Vein endothelial cell (primary cell): ENCODE data around the gene NOXO1. TPM values are rescaled to one million over a fixed set of nuclear protein-coding genes. Genes with fewer than 3 reads are reported as not detected.

ENCODE experiments used
- small RNA-seq: library from RNA; depleted of rRNA; stranded (forward); fragments of <200 nt; gene quantifications from one replicate; pipeline ENCODE3, GENCODE V24; 2012
- total RNA-seq: library from RNA; depleted of rRNA; stranded (reverse); fragments of >200 nt; gene quantifications from 2 replicates; pipeline ENCODE4 v1.2.3, GENCODE V29; 2012

The NOXO1 gene
- 0.33 TPM in 1 of 2 replicates, not detected in the other for total RNA-seq

GRCh38 chr16:1981398-1981836 lies at the start of gene NOXO1:
NOXO1 (minus strand) TSS chr16:1981469; CDS start chr16:1981179, 290 bp downstream.

GRCh38 chr16:2026461-2027023 lies 45.3 kb upstream of the NOXO1 start, which contains the start of gene NHERF2:
NHERF2 (plus strand) TSS chr16:2026902; CDS start chr16:2027006, 104 bp downstream.

GRCh38 chr16:2019518-2019920 lies 38.2 kb upstream of the NOXO1 start, which contains the start of gene NPW:
NPW (plus strand) TSS chr16:2019785.

GRCh38 chr16:2009791-2010510 lies 28.7 kb upstream of the NOXO1 start, which contains the start of gene ZNF598:
ZNF598 (minus strand) TSS chr16:2009821.

GRCh38 chr16:1989209-1990100 lies 8.2 kb upstream of the NOXO1 start, which contains the start of gene SYNGR3:
SYNGR3 (plus strand) TSS chr16:1989970; CDS start chr16:1990103, 133 bp downstream.

GRCh38 chr16:1983544-1984346 lies 2.5 kb upstream of the NOXO1 start, which contains the start of gene GFER:
GFER (plus strand) TSS chr16:1984193; CDS start chr16:1984219, 26 bp downstream.

GRCh38 chr16:1971796-1972489 lies 9.3 kb downstream of the NOXO1 start, which contains the start of gene TBL3:
TBL3 (plus strand) TSS chr16:1972053; CDS start chr16:1972165, 112 bp downstream.

GRCh38 chr16:1966460-1966859 lies 14.8 kb downstream of the NOXO1 start, which contains the start of gene RNF151:
RNF151 (plus strand) TSS chr16:1966856; CDS start chr16:1966882, 26 bp downstream.

GRCh38 chr16:1964506-1965395 lies 16.5 kb downstream of the NOXO1 start, which contains the start of gene RPS2:
RPS2 (minus strand) TSS chr16:1964826; CDS start chr16:1964625, 201 bp downstream.

GRCh38 chr16:1959269-1960039 lies 21.8 kb downstream of the NOXO1 start, which contains the start of gene NDUFB10:
NDUFB10 (plus strand) TSS chr16:1959538; CDS start chr16:1959625, 87 bp downstream.

GRCh38 chr16:1942810-1943726 lies 38.2 kb downstream of the NOXO1 start, which contains the start of gene MSRB1:
MSRB1 (minus strand) TSS chr16:1943199; CDS start chr16:1943156, 43 bp downstream.

Small RNA genes lying within 50 kb of the gene (small RNA-seq; reads per million reads assigned to genes)
- gene AC005363.2, result not detected
- gene RN7SL219P, result not detected
- not detected for gene SNORA10
- gene SNORA64, result not detected

Other genes starting within 250 kb of the NOXO1 start
- gene NME3, start 209.9 kb downstream of the NOXO1 start, total RNA-seq, result 32.4 and 54.5 TPM in 2 replicates
- gene EME2, start 208.7 kb downstream of the NOXO1 start, total RNA-seq, result 10.6 and 14.0 TPM in 2 replicates
- gene MRPS34, start 208.3 kb downstream of the NOXO1 start, total RNA-seq, result 69.7 and 78.7 TPM in 2 replicates
- 38.2 and 48.7 TPM in 2 replicates for gene SPSB3, start 198.9 kb downstream of the NOXO1 start, total RNA-seq
- 90.8 and 92.0 TPM in 2 replicates for gene NUBP2, start 198.5 kb downstream of the NOXO1 start, total RNA-seq
- gene IGFALS, start 187.8 kb downstream of the NOXO1 start, total RNA-seq, result not detected in 2 replicates
- gene HAGH, start 154.6 kb downstream of the NOXO1 start, total RNA-seq, result 50.9 and 62.7 TPM in 2 replicates
- 76.4 and 86.2 TPM in 2 replicates for gene FAHD1, start 154.3 kb downstream of the NOXO1 start, total RNA-seq
- not detected in 2 replicates for gene MEIOB, start 109.3 kb downstream of the NOXO1 start, total RNA-seq
- gene HS3ST6, start 63.1 kb downstream of the NOXO1 start, total RNA-seq, result not detected in 2 replicates
- 20.5 and 21.6 TPM in 2 replicates for gene MSRB1, start 38.3 kb downstream of the NOXO1 start, total RNA-seq
- not detected in 2 replicates for gene RPL3L, start 26.8 kb downstream of the NOXO1 start, total RNA-seq
- gene NDUFB10, start 21.9 kb downstream of the NOXO1 start, total RNA-seq, result 118 and 137 TPM in 2 replicates
- 2,303 and 3,069 TPM in 2 replicates for gene RPS2, start 16.6 kb downstream of the NOXO1 start, total RNA-seq
- not detected in 2 replicates for gene RNF151, start 14.6 kb downstream of the NOXO1 start, total RNA-seq
- 45.9 and 54.2 TPM in 2 replicates for gene TBL3, start 9.4 kb downstream of the NOXO1 start, total RNA-seq
- gene GFER, start 2.7 kb upstream of the NOXO1 start, total RNA-seq, result 11.9 and 15.7 TPM in 2 replicates
- 1.9 and 6.9 TPM in 2 replicates for gene SYNGR3, start 8.5 kb upstream of the NOXO1 start, total RNA-seq
- gene ZNF598, start 28.4 kb upstream of the NOXO1 start, total RNA-seq, result 29.7 and 33.1 TPM in 2 replicates
- gene NPW, start 38.3 kb upstream of the NOXO1 start, total RNA-seq, result 0.98 and 1.1 TPM in 2 replicates
- gene NHERF2, start 45.4 kb upstream of the NOXO1 start, total RNA-seq, result 40.5 and 82.0 TPM in 2 replicates
- 17.9 and 28.1 TPM in 2 replicates for gene NTHL1, start 66.4 kb upstream of the NOXO1 start, total RNA-seq
- 67.1 and 86.9 TPM in 2 replicates for gene TSC2, start 66.5 kb upstream of the NOXO1 start, total RNA-seq
- gene PKD1, start 154.4 kb upstream of the NOXO1 start, total RNA-seq, result 64.7 and 80.0 TPM in 2 replicates
- 0.65 and 0.86 TPM in 2 replicates for gene RAB26, start 167.2 kb upstream of the NOXO1 start, total RNA-seq
- gene TRAF7, start 174.3 kb upstream of the NOXO1 start, total RNA-seq, result 117 and 169 TPM in 2 replicates
- under 0.01 TPM in 2 replicates for gene CASKIN1, start 215.1 kb upstream of the NOXO1 start, total RNA-seq
- gene MLST8, start 224.0 kb upstream of the NOXO1 start, total RNA-seq, result 36.4 and 40.5 TPM in 2 replicates
- gene BRICD5, start 229.4 kb upstream of the NOXO1 start, total RNA-seq, result 0.98 and 2.1 TPM in 2 replicates
- gene PGP, start 233.4 kb upstream of the NOXO1 start, total RNA-seq, result 20.3 and 21.9 TPM in 2 replicates
- 31.4 and 35.3 TPM in 2 replicates for gene E4F1, start 242.1 kb upstream of the NOXO1 start, total RNA-seq